Pancreas (tissue), 10 donors: ENCODE measurements around the gene FAM47E. TPM values are rescaled to one million over a fixed set of nuclear protein-coding genes. Genes with fewer than 3 reads are reported as not detected.

Experiments
- ATAC-seq, 4 donors: fragments of 200-7000 bp; cut with Tn5 transposase; one replicate each; pipeline versions ENCODE4 v1.8.0 to v1.9.1; 2020; ENCODE audit warnings: mild to moderate bottlenecking in 4 of 4, moderate library complexity in 4 of 4
- DNase-seq, 6 donors: peaks; one replicate each; pipeline ENCODE4 v3.0.0-alpha.2; 2020
- FAIRE-seq: peaks from 2 replicates; lab custom pipeline; 2012; peaks lifted over from hg19 to GRCh38; lab: Jason Lieb, UNC
- H3K27ac ChIP-seq, 4 donors: fragments of 200-600 bp; sonication (generic); 1 replicate in 3 of 4; 2 replicates in 1 of 4; pipeline versions ENCODE4 v1.5.0 to v1.8.0; 2020
- H3K27me3 ChIP-seq, 4 donors: fragments of 200-600 bp; one replicate each; pipeline ENCODE4 v1.8.0; 2021
- H3K36me3 ChIP-seq, 3 donors: fragments of 200-600 bp; sonication (generic) in 1 of 3; one replicate each; pipeline versions ENCODE4 v1.5.0 to v1.8.0; 2020 to 2021
- H3K4me1 ChIP-seq, 3 donors: fragments of 200-600 bp; one replicate each; pipeline ENCODE4 v1.8.0; 2021
- H3K4me3 ChIP-seq, 4 donors: fragments of 200-600 bp; sonication (generic) in 2 of 4; one replicate each; pipeline versions ENCODE4 v1.5.0 to v1.8.0; 2020 to 2021
- H3K9me3 ChIP-seq, 4 donors: fragments of 200-600 bp; one replicate each; pipeline ENCODE4 v1.8.0; 2021
- CTCF ChIP-seq, 4 donors: fragments of 200-600 bp; sonication (generic) in 3 of 4; IDR thresholded peaks; one replicate each; pipeline versions ENCODE4 v1.5.0 to v1.8.0; 2021; ENCODE audit warnings: antibody characterized with exemption in 4 of 4
- WGBS, 2 donors: extraction: QIAGEN DNeasy Blood & Tissue Kit; methylation state at CpG; one replicate each; pipeline ENCODE4 v1.1.7; 2013; 5-methylcytosine and 5-hydroxymethylcytosine counted together
- intact Hi-C, 3 donors: fragments of 100-400 bp; cut with DNase I; formaldehyde crosslinking; loops; one replicate each; pipeline versions ENCODE4 v1.11.1 to v1.14.2; 2022
- polyA plus RNA-seq, 2 donors: library from polyadenylated mRNA; stranded (reverse); fragments of 200-250 nt; gene quantifications; one replicate each; pipeline ENCODE4 v1.2.3, GENCODE V29; 2013
- total RNA-seq, 6 donors: library from RNA; stranded (reverse); fragmentation: NEBNext Ultra II Directional in 4 of 6; extraction: Animal tissue kit (Norgen Biotek cat#: 25700) in 4 of 6; gene quantifications; one replicate each; pipeline versions ENCODE4 v1.2.1 to v1.2.4, GENCODE V29; 2021 to 2023
- donor health status: healthy with polysubstance abuse.
- donor health status: DM: no; HTN: no; CAD: no; lungs with moderate emphysema.
- donor health status: DM: no; HTN: no; CAD: no.
- donor health status: control.
- donor health status: control.
- donor health status: Bipolar disorder and iron deficiency.
- donor health status: DM: yes; HTN: yes; CAD: no.
- donor health status: DM: no; HTN: no; CAD: no.
- donor health status: DM: no; HTN: no; CAD: no.
- donor health status: DM: yes; HTN: yes; CAD: no.

FAM47E gene
- total and polyA plus RNA-seq, 8 donors = 3.6 to 14.8 (median 9.3) TPM

DNA sequence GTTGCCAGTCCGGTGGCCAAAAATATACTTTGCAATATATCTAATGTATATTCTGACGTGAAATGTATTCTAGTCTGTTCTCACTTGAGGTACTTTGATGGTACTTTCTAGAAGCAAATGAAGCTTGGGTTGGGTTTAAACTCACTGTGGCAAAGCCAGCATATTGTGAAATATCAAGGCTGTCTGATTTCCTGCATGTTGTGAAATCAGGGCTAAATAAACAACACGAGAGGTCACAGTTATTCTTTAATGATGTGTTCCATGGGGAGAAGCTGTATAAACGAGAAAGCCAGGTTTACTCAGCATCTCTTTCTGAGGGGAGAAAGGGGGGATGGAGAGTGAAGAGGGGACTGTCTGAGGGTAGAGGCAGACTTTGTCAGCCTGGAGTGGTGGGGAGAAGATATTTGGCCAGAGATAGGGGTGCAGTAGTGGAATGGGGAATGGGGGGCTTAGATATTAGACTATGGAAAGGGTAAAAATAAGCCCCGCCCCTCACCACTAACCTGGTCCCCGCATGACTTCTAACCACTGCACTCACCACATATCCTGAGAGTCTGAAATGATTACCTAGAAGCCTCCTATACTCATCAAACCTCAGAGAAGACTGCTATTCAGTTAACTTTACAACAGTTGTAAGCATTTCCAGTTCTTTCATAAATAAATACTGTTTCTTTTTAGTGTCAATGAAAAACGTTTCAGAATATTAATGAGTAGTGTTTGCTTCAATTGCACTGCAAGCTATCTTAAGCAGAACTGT is 32.0 kb upstream of the FAM47E start:
- Histone ChIP-seq H3K9me3 (no peaks in the 10 kb centered on the region), H3K27ac (peak overlapping the region in 2 of 4 donors; percentile 30 to 47), H3K4me3 (no peak overlapping the region), H3K27me3 (no peaks in the 10 kb centered on the region), H3K36me3 (no peaks in the 10 kb centered on the region), H3K4me1 (peaks cover 19 to 37% (median 23%) of the 10 kb centered on the region in 3 donors)
- DNase-seq (peak in 1 of 6 donors; percentile 35), FAIRE-seq (no peak), ATAC-seq (peak; percentile 83 to 91 (median 88))
- intact Hi-C loops = no loop called here
- TF ChIP-seq CTCF (IDR thresholded peaks at IDR 0.05) = no peak
- WGBS, 2 donors = 27 to 30% methylated on average over 7 of the region's 7 CpGs

DNA sequence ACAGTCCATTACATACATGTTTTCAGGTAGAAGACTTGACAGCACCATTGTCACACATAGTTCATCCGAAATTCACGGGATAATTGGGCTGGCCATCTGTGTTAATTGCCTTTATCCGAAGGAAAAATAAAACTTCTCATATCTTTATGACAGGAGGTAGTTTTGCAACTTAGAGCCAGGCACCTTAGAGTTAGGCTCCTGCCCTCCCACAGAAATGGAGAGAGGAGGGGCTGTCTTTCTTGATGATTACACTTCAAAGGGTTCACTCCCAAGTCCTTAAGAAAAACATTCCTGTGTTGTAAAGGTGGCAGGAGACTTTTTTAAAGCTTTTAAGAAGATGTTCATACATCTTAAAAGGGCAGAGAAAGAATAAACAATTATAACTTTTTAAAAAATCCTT is 27.4 kb upstream of the FAM47E start:
- no peak for TF ChIP-seq CTCF (IDR thresholded peaks at IDR 0.05)
- H3K4me3 ChIP-seq = no peak overlapping the region
- no peaks in the 10 kb centered on the region for H3K36me3 ChIP-seq
- H3K27me3 ChIP-seq = no peaks in the 10 kb centered on the region
- intact Hi-C loops = no loop called here
- H3K27ac ChIP-seq = no peak overlapping the region
- DNase-seq (no peak), ATAC-seq (no peak), FAIRE-seq (no peak)
- 77 to 83% methylated on average over 3 of the region's 3 CpGs for WGBS, 2 donors
- H3K9me3 ChIP-seq = no peaks in the 10 kb centered on the region
- peaks cover 1 to 7% (median 5%) of the 10 kb centered on the region in 3 donors for H3K4me1 ChIP-seq

- Histone ChIP-seq H3K9me3 (no peaks in the 10 kb centered on the region), H3K4me3 (no peak overlapping the region), H3K27ac (no peak overlapping the region), H3K4me1 (peaks cover 0 to under 1% (median 0%) of the 10 kb centered on the region in 3 donors), H3K27me3 (no peaks in the 10 kb centered on the region), H3K36me3 (no peaks in the 10 kb centered on the region)
- ATAC-seq = no peak
- no peak for TF ChIP-seq CTCF (IDR thresholded peaks at IDR 0.05)
- intact Hi-C loops = no loop called here
- 0% methylated on average over 1 of the region's 1 CpG for WGBS, 2 donors
- FAIRE-seq = no peak
- no peak for DNase-seq
These were observed 25.1 kb upstream of the FAM47E start for GRCh38 chr4:76226418-76226817.

- Histone ChIP-seq H3K36me3 (no peaks in the 10 kb centered on the region), H3K27ac (no peak overlapping the region), H3K9me3 (no peaks in the 10 kb centered on the region), H3K4me3 (no peak overlapping the region), H3K27me3 (no peaks in the 10 kb centered on the region), H3K4me1 (peaks cover 20 to 30% (median 23%) of the 10 kb centered on the region in 3 donors)
- 71 to 87% methylated on average over 1 of the region's 1 CpG for WGBS, 2 donors
- intact Hi-C loops = no loop called here
- ATAC-seq (no peak), DNase-seq (no peak), FAIRE-seq (no peak)
- TF ChIP-seq CTCF (IDR thresholded peaks at IDR 0.05) = no peak
These were observed 18.8 kb upstream of the FAM47E start for GRCh38 chr4:76232681-76233080.

DNA sequence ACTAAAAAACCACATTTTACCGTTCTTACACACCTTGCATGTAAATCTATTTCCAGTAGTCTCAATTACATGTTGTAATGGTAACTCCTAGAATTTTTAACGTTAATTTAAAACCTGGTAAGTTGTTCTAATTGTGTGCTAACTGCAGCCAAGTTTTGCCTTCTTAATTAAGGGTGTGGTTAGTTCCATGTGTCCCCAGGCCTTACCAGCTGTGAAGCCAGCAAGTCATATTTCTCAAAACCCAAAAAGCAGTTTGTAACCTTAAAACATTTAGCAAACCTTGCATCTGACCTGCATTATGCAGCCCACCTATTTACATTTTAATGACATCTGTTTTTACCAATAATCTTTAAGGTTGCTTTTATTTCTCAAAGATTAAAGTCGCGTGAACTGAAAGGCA is 18.4 kb upstream of the FAM47E start:
- FAIRE-seq (no peak), DNase-seq (no peak), ATAC-seq (no peak)
- Histone ChIP-seq H3K27ac (no peak overlapping the region), H3K27me3 (no peaks in the 10 kb centered on the region), H3K36me3 (no peaks in the 10 kb centered on the region), H3K4me1 (peaks cover 22 to 30% (median 23%) of the 10 kb centered on the region in 3 donors), H3K9me3 (no peaks in the 10 kb centered on the region), H3K4me3 (no peak overlapping the region)
- intact Hi-C loops = no loop called here
- no peak for TF ChIP-seq CTCF (IDR thresholded peaks at IDR 0.05)
- 46 to 51% methylated on average over 4 of the region's 4 CpGs for WGBS, 2 donors
